BLaER1 treated with 17β-estradiol and CSF1 and Interleukin-3, amounts not matched to agents 10 nM and 100 nM (cell line): Measurements from ENCODE around the gene LRRC41.
A peak's percentile ranks its signal among the peaks of the same experiment; 100 is the strongest.

Experiments used
- H3K27ac ChIP-seq, 11 experiments: shearing (Covaris generic); formaldehyde crosslinking; 2 replicates each; pipeline ENCODE4 v1.8.1; 2022
- H3K27me3 ChIP-seq, 11 experiments: shearing (Covaris generic); formaldehyde crosslinking; 2 replicates each; pipeline ENCODE4 v1.8.1; 2022
- H3K36me3 ChIP-seq, 11 experiments: shearing (Covaris generic); formaldehyde crosslinking; 2 replicates each; pipeline ENCODE4 v1.8.1; 2022
- H3K4me1 ChIP-seq, 10 experiments: shearing (Covaris generic); formaldehyde crosslinking; 2 replicates each; pipeline ENCODE4 v1.8.1; 2022
- H3K4me2 ChIP-seq, 11 experiments: shearing (Covaris generic); formaldehyde crosslinking; 2 replicates each; pipeline ENCODE4 v1.8.1; 2022
- H3K4me3 ChIP-seq, 10 experiments: shearing (Covaris generic); formaldehyde crosslinking; 2 replicates each; pipeline ENCODE4 v1.8.1; 2022
- H3K9ac ChIP-seq, 11 experiments: shearing (Covaris generic); formaldehyde crosslinking; 2 replicates each; pipeline ENCODE4 v1.8.1; 2022
- H3K9me3 ChIP-seq, 11 experiments: shearing (Covaris generic); formaldehyde crosslinking; replicated peaks in 1 of 11; 2 replicates each; pipeline ENCODE4 v1.8.1; 2022
- H4K20me1 ChIP-seq, 11 experiments: shearing (Covaris generic); formaldehyde crosslinking; 2 replicates each; pipeline ENCODE4 v1.8.1; 2022
- Cebpa-rat ChIP-seq, 11 experiments: shearing (Covaris generic); IDR thresholded peaks; 2 replicates each; pipeline ENCODE4 v1.8.1; 2022

The LRRC41 gene

DNA sequence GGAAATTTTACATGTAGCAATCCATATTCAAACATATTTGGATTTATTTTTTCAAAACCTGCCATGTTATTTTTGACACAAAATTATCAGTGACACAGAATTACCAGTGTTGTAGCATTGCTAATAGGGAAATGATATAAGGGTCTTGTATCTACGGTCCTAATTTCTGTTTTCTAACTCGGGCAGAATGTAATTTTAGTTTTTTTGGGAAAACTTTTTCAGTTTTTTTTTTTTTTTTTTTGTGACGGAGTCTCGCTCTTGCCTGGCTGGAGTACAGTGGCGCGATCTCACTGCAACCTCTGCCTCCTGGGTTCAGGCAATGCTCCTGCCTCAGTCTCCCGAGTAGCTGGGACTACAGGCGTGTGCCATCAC, 2.7 kb upstream of the LRRC41 start:
- Histone ChIP-seq H3K27ac (no peak overlapping the region), H3K4me3 (peak overlapping the region in 3 of 10 experiments; percentile 85 to 98 (median 89); a peak in 3 of 20 replicates), H4K20me1 (peaks cover 48 to 86% (median 69%) of the 10 kb centered on the region in 11 experiments), H3K4me1 (peaks cover 46 to 56% (median 51%) of the 10 kb centered on the region in 10 experiments), H3K36me3 (peaks cover 27 to 65% (median 54%) of the 10 kb centered on the region in 11 experiments), H3K4me2 (peak overlapping the region; percentile 94 to 100 (median 97); a peak in 21 of 22 replicates), H3K9me3 (no peaks in the 10 kb centered on the region), H3K9ac (peak overlapping the region in 8 of 11 experiments; percentile 4 to 100 (median 42); a peak in 9 of 22 replicates), H3K27me3 (no peaks in the 10 kb centered on the region)
- TF ChIP-seq Cebpa-rat (IDR thresholded peaks at IDR 0.05) = no peak

DNA sequence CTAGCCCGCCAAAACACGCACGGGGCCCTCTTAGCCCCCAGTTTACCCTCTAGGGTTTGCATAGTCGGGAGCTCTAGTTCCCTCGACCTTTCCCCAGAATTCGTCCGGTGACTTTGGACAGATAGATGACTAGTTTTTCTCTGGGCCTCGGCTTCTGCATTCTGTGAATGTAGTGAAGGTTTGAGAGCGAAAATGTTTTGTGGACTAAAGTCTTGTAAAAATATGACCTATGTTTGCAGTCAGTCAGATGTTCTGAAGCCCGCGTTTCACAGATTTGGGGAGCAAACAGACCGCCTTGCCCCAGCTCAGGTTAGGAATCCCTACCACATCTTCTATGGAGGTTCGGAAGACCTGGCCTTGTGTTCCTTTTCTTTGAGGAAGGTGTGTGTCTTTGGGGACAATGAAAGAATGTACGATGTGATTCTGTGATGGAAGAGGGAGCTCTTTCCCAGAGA, 483 bp upstream of the LRRC41 start:
- Histone ChIP-seq H3K9ac (peak overlapping the region; percentile 97 to 100 (median 99)), H3K4me1 (peaks cover 58 to 71% (median 62%) of the 10 kb centered on the region in 10 experiments), H3K27ac (peak overlapping the region; percentile 93 to 100 (median 98)), H3K4me2 (peak overlapping the region; percentile 94 to 100 (median 97)), H3K4me3 (peak overlapping the region; percentile 78 to 99 (median 92)), H3K36me3 (peaks cover 7 to 57% (median 33%) of the 10 kb centered on the region in 11 experiments; a peak in 21 of 22 replicates), H4K20me1 (peaks cover 53 to 90% (median 74%) of the 10 kb centered on the region in 11 experiments), H3K9me3 (no peaks in the 10 kb centered on the region), H3K27me3 (no peaks in the 10 kb centered on the region)
- no peak for TF ChIP-seq Cebpa-rat (IDR thresholded peaks at IDR 0.05)

DNA sequence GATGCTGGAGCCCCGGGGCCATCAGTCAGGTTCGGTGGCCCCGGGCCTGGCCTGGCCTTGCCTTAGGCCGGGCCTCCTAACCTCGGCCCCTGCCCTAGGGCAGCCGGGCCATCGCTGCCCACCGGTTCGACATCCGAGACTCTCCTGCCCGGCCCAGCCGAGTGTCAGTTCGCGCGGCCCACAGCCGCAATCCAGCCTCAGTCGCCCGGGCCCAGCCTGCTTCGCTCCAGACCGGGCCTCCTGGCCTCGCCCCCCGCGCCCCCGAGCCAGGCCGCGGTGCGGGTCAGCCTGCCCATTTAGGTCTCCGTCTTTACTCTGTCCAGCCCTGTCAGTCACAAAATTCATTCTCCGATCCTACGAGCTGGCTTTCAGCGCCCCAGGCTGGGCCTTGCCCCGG, 777 bp downstream of the LRRC41 start:
- H3K9me3 ChIP-seq = no peaks in the 10 kb centered on the region
- TF ChIP-seq Cebpa-rat (IDR thresholded peaks at IDR 0.05) = no peak
- H3K9ac ChIP-seq = peak overlapping the region; percentile 97 to 100 (median 99)
- H3K4me2 ChIP-seq = peak overlapping the region; percentile 90 to 100 (median 97)
- peaks cover 11 to 57% (median 30%) of the 10 kb centered on the region in 11 experiments for H3K36me3 ChIP-seq
- H4K20me1 ChIP-seq = peaks cover 45 to 90% (median 73%) of the 10 kb centered on the region in 11 experiments; a peak in 21 of 22 replicates
- peak overlapping the region; percentile 78 to 99 (median 92) for H3K4me3 ChIP-seq
- H3K27me3 ChIP-seq = no peaks in the 10 kb centered on the region
- peaks cover 48 to 59% (median 50%) of the 10 kb centered on the region in 10 experiments for H3K4me1 ChIP-seq
- H3K27ac ChIP-seq = peak overlapping the region; percentile 93 to 100 (median 98)

DNA sequence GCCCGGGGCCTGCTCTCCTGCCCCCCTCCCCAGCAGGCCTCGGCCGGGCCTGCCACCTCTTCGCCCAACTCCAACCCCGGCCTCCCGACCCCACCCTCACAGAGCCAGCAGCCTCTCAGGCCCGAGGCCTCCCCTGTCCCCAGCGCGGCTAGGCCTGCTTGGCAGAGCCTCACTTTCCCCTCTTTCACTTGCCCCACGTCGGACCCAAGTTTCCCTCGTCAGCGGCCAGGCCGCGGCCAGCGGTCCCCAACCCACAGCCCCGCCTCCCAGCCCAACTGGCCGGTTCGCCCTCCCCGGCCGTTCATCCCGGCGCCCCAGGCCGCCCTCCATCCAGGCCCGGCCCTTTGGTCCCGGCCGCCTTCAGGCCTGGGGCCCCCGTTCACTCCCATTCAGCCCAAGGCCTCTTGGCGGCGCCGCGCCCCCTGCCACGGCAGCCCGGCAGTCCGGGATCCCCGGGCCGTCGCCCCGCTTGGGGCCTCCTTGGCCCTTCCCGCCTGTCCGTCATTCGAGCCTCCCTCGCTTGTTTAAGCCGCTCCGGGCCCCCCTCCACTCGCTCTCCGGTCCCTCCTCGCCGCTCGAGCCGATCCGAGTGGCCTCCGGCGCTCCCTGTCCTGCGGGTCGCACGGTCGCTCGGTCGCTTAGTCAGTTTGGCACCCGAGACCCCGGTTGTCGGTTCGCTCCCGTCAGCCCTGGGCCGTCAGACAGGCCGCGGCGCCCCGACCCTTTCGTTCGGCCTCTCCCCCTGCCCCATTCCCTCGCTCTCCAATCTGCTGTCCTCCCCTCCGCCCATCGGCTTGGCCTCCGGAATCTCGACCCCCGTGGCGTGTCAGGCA, 1.4 kb downstream of the LRRC41 start:
- Histone ChIP-seq H3K9me3 (no peaks in the 10 kb centered on the region), H3K27me3 (no peaks in the 10 kb centered on the region), H3K27ac (peak overlapping the region; percentile 93 to 100 (median 98)), H3K36me3 (peaks cover 16 to 57% (median 32%) of the 10 kb centered on the region in 11 experiments), H3K4me1 (peaks cover 42 to 53% (median 44%) of the 10 kb centered on the region in 10 experiments), H4K20me1 (peaks cover 39 to 90% (median 72%) of the 10 kb centered on the region in 11 experiments; a peak in 21 of 22 replicates), H3K4me3 (peak overlapping the region; percentile 78 to 99 (median 92)), H3K9ac (peak overlapping the region; percentile 97 to 100 (median 99)), H3K4me2 (peak overlapping the region; percentile 90 to 100 (median 97))
- no peak for TF ChIP-seq Cebpa-rat (IDR thresholded peaks at IDR 0.05)

DNA sequence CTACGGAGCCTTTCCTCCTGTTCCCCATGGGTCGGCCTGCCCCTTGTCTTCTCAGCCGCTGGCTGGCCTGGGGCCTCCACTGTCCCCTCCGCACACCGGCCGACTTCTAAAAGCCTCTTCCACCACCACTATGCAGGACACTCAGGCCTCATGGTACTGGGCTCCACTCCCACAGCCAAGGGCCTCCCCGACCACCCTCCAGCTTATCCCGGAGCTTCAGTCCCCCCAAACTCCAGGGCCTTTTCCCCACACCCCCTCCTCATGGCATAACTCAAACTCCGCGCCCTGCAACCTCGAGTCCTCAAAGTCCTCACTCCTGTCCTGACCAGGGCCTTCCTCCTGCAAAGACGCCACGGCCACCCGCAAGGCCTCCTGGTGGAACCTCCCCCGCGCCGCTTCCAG, 2.0 kb downstream of the LRRC41 start:
- Histone ChIP-seq H3K27ac (peak overlapping the region; percentile 93 to 100 (median 98)), H3K4me3 (peak overlapping the region; percentile 78 to 99 (median 92)), H3K36me3 (peaks cover 18 to 57% (median 33%) of the 10 kb centered on the region in 11 experiments), H4K20me1 (peaks cover 33 to 90% (median 69%) of the 10 kb centered on the region in 11 experiments; a peak in 21 of 22 replicates), H3K9me3 (no peaks in the 10 kb centered on the region), H3K4me1 (peaks cover 35 to 46% (median 38%) of the 10 kb centered on the region in 10 experiments), H3K9ac (peak overlapping the region; percentile 97 to 100 (median 99)), H3K27me3 (no peaks in the 10 kb centered on the region), H3K4me2 (peak overlapping the region; percentile 90 to 100 (median 97))
- no peak for TF ChIP-seq Cebpa-rat (IDR thresholded peaks at IDR 0.05)

DNA sequence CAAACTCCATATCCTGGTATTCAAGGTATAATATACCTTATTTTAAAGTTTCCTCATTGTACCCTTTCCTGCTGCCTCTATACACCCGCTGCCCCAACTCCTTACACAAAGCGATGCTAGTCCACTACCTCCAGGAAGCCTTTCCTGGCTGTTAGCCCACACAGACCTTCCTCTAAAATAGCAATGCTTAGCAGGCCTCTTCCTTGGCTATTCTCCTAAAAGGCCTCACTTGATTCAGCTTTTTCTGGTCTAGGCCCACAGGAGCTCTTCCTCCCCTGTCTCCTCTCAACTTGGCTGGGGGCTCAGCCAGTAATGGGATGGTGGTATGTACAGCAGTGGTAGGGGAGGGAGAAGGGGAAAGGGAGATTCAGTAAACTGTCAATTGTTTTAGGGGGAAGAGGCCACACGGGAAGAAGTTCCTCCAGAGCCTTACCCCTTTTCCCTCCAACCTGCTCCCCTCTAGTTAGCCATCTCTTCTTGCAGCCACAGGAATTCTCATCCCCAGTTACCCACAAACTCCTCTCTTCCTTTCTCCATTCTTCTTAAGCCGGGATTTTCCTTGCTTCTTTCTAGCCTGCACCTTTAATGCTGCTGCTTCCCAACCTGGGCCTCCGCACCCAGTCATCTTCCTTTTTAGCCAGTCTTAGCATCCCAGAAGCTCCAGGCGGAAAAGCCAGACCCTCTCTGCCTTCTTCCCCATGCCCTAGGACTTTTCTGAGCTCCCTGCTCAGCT, 2.6 kb downstream of the LRRC41 start:
- peak overlapping the region; percentile 93 to 100 (median 98) for H3K27ac ChIP-seq
- H3K4me3 ChIP-seq = peak overlapping the region; percentile 78 to 99 (median 92)
- H4K20me1 ChIP-seq = peaks cover 27 to 88% (median 63%) of the 10 kb centered on the region in 11 experiments; a peak in 21 of 22 replicates

DNA sequence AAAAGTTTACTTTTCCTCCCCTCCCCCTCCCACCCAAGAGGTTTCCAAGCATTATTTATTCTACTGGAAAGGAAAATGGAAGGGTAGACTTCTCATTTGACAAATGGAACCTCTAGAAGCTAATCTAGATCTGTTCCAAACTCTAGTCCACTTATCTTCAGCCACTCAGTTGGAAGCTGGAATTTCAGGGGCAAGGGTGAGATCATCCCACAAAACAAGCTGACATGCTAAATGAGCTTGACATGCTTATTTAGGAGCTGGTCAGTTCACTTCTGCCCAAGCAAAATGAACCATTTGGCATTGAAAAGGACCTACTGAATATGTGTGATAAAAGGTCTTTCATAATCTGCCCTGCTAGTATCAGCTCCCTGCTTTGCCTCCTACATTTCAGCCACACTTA, 5.0 kb downstream of the LRRC41 start:
- Histone ChIP-seq H3K9ac (no peak overlapping the region), H4K20me1 (peaks cover 11 to 81% (median 52%) of the 10 kb centered on the region in 11 experiments; a peak in 19 of 22 replicates), H3K27me3 (no peaks in the 10 kb centered on the region), H3K9me3 (no peaks in the 10 kb centered on the region), H3K4me1 (peaks cover 16 to 25% (median 18%) of the 10 kb centered on the region in 10 experiments), H3K36me3 (peaks cover 48 to 69% (median 55%) of the 10 kb centered on the region in 11 experiments), H3K4me2 (no peak overlapping the region), H3K4me3 (no peak overlapping the region), H3K27ac (no peak overlapping the region)
- no peak for TF ChIP-seq Cebpa-rat (IDR thresholded peaks at IDR 0.05)

More for the DNA sequence above, 2.6 kb downstream of the LRRC41 start:
- H3K36me3 ChIP-seq = peaks cover 23 to 57% (median 36%) of the 10 kb centered on the region in 11 experiments
- H3K9me3 ChIP-seq = no peaks in the 10 kb centered on the region
- H3K9ac ChIP-seq = peak overlapping the region; percentile 97 to 100 (median 99)
- peak overlapping the region; percentile 90 to 100 (median 97) for H3K4me2 ChIP-seq
- H3K27me3 ChIP-seq = no peaks in the 10 kb centered on the region
- no peak for TF ChIP-seq Cebpa-rat (IDR thresholded peaks at IDR 0.05)
- H3K4me1 ChIP-seq = peaks cover 30 to 41% (median 32%) of the 10 kb centered on the region in 10 experiments

DNA sequence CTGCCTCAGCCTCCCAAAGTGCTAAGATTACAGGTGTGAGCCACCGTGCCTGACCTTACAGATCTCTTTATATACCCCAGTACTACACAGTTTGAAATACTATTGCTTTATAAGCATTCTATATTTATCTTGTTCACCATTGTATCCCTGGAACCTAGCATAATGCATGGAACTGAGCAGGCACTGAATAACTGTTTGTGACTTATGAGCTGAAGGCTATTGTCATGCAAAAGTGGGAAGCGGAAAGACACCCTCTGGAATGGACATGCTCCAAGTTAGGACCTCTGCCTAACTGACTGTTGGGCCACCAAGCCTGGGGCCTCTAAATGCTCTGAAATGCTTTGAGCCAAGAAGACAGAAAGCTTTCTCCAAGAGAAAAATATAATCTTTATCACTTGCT, 8.1 kb downstream of the LRRC41 start:
- H4K20me1 ChIP-seq = peaks cover 6 to 76% (median 37%) of the 10 kb centered on the region in 11 experiments; a peak in 19 of 22 replicates
- no peaks in the 10 kb centered on the region for H3K9me3 ChIP-seq
- H3K27me3 ChIP-seq = no peaks in the 10 kb centered on the region
- H3K4me1 ChIP-seq = peaks cover 5 to 14% (median 7%) of the 10 kb centered on the region in 10 experiments
- no peak for TF ChIP-seq Cebpa-rat (IDR thresholded peaks at IDR 0.05)
- no peak overlapping the region for H3K9ac ChIP-seq
- no peak overlapping the region for H3K27ac ChIP-seq
- no peak overlapping the region for H3K4me2 ChIP-seq
- peaks cover 72 to 100% (median 78%) of the 10 kb centered on the region in 11 experiments for H3K36me3 ChIP-seq
- no peak overlapping the region for H3K4me3 ChIP-seq
